Esophagus squamous epithelium (tissue), 5 donors: ENCODE results near the gene ENDOU. TPM values are rescaled to one million over a fixed set of nuclear protein-coding genes. Genes with fewer than 3 reads are reported as not detected.
A peak's percentile ranks its signal among the peaks of the same experiment; 100 is the strongest.

Source experiments
- DNase-seq: peaks from one replicate; lab custom pipeline; 2025; lab: John Stamatoyannopoulos, UW
- H3K27ac ChIP-seq, 4 donors: fragments of 200-600 bp; sonication (generic); one replicate each; pipeline ENCODE4 v1.5.1; 2016 to 2019; ENCODE audit warnings: mild to moderate bottlenecking in 1 of 4
- H3K27me3 ChIP-seq, 4 donors: fragments of 200-600 bp; sonication (generic); 1 replicate in 3 of 4; 2 replicates in 1 of 4; pipeline versions ENCODE4 v1.5.1 to v1.6.0; 2017 to 2021; ENCODE audit warnings: antibody characterized with exemption in 1 of 4
- H3K36me3 ChIP-seq, 3 donors: fragments of 200-600 bp; sonication (generic); one replicate each; pipeline ENCODE4 v1.5.1; 2016 to 2019
- H3K4me1 ChIP-seq, 3 donors: fragments of 200-600 bp; sonication (generic); one replicate each; pipeline ENCODE4 v1.5.1; 2017 to 2019
- H3K4me3 ChIP-seq, 4 donors: fragments of 200-600 bp; sonication (generic); 1 replicate in 3 of 4; 2 replicates in 1 of 4; pipeline ENCODE4 v1.5.1; 2016 to 2019; ENCODE audit warnings: mild to moderate bottlenecking in 2 of 4, moderate library complexity in 1 of 4
- H3K9me3 ChIP-seq, 3 donors: fragments of 200-600 bp; sonication (generic); one replicate each; pipeline ENCODE4 v1.5.1; 2016 to 2019
- CTCF ChIP-seq, 6 experiments: fragments of 450-650 bp in 4 of 6; fragments of 200-600 bp in 2 of 6; sonication (generic) in 2 of 6; IDR thresholded peaks; one replicate each; pipeline ENCODE4 v1.5.1; 2016 to 2019; ENCODE audit warnings: antibody characterized with exemption in 6 of 6, mild to moderate bottlenecking in 4 of 6, moderate library complexity in 4 of 6
- POLR2A ChIP-seq, 4 donors: fragments of 450-650 bp; IDR thresholded peaks; one replicate each; pipeline ENCODE4 v1.6.1; 2017; ENCODE audit warnings: antibody characterized with exemption in 4 of 4, mild to moderate bottlenecking in 4 of 4, moderate library complexity in 3 of 4
- WGBS, 2 donors: methylation state at CpG; one replicate each; pipeline ENCODE4 v1.1.5; 2018; 5-methylcytosine and 5-hydroxymethylcytosine counted together
- intact Hi-C: fragments of 100-400 bp; cut with DNase I; formaldehyde crosslinking; loops from one replicate; pipeline ENCODE4 v1.15.0; 2022
- total RNA-seq, 4 donors: library from RNA; depleted of rRNA; stranded (reverse); fragments of >200 nt; gene quantifications; one replicate each; pipeline ENCODE4 v1.1.0, GENCODE V29; 2016
- donor health status: DM: yes; HTN: yes; CAD: no.

Gene ENDOU
- total RNA-seq, 4 donors from 2014 or later: 39.8 to 112 (median 46.3) TPM

- H3K4me1 ChIP-seq: peaks cover 44 to 85% (median 52%) of the 10 kb centered on the region in 3 donors
- no peaks in the 10 kb centered on the region for H3K9me3 ChIP-seq
- peak overlapping the region; percentile 57 to 98 (median 96) for H3K4me3 ChIP-seq
- H3K36me3 ChIP-seq: no peaks in the 10 kb centered on the region
- H3K27me3 ChIP-seq: no peaks in the 10 kb centered on the region
- no peak for DNase-seq
- TF ChIP-seq CTCF (IDR thresholded peaks at IDR 0.05) (no peak), POLR2A (IDR thresholded peaks at IDR 0.05) (no peak)
- WGBS, 2 donors: 11 to 12% methylated on average over 17 of the region's 17 CpGs
- peak overlapping the region; percentile 78 to 93 (median 90) for H3K27ac ChIP-seq
- intact Hi-C loops: no loop called here
Observed at GRCh38 chr12:47772738-47773061, 47.4 kb upstream of the ENDOU start.

GRCh38 chr12:47772094-47772660, 46.9 kb upstream of the ENDOU start:
- Histone ChIP-seq H3K27me3 (no peaks in the 10 kb centered on the region), H3K4me3 (no peak overlapping the region), H3K36me3 (no peaks in the 10 kb centered on the region), H3K9me3 (no peaks in the 10 kb centered on the region), H3K4me1 (peaks cover 39 to 85% (median 49%) of the 10 kb centered on the region in 3 donors), H3K27ac (peak overlapping the region in 1 of 4 donors; percentile 92)
- no peak for TF ChIP-seq CTCF (IDR thresholded peaks at IDR 0.05)
- no peak for DNase-seq
- intact Hi-C loops: no loop called here
- 76 to 83% methylated on average over 12 to 13 of the region's 13 CpGs for WGBS, 2 donors

GRCh38 chr12:47771304-47771703, 46.0 kb upstream of the ENDOU start:
- H3K4me1 ChIP-seq: peaks cover 36 to 85% (median 48%) of the 10 kb centered on the region in 3 donors
- H3K27ac ChIP-seq: no peak overlapping the region
- no peak for DNase-seq
- intact Hi-C loops: no loop called here
- 87 to 94% methylated on average over 6 of the region's 6 CpGs for WGBS, 2 donors
- H3K4me3 ChIP-seq: no peak overlapping the region
- no peaks in the 10 kb centered on the region for H3K36me3 ChIP-seq
- TF ChIP-seq CTCF (IDR thresholded peaks at IDR 0.05) (no peak), POLR2A (IDR thresholded peaks at IDR 0.05) (no peak)
- no peaks in the 10 kb centered on the region for H3K9me3 ChIP-seq
- no peaks in the 10 kb centered on the region for H3K27me3 ChIP-seq

- Histone ChIP-seq H3K4me3 (no peak overlapping the region), H3K36me3 (no peaks in the 10 kb centered on the region), H3K9me3 (no peaks in the 10 kb centered on the region), H3K27me3 (no peaks in the 10 kb centered on the region), H3K27ac (peak overlapping the region in 2 of 4 donors; percentile 31 to 53), H3K4me1 (peaks cover 25 to 85% (median 41%) of the 10 kb centered on the region in 3 donors)
- no peak for TF ChIP-seq CTCF (IDR thresholded peaks at IDR 0.05)
- no peak for TF ChIP-seq POLR2A (IDR thresholded peaks at IDR 0.05)
- no peak for DNase-seq
- intact Hi-C loops: no loop called here
- 87 to 88% methylated on average over 3 of the region's 3 CpGs for WGBS, 2 donors
Observed at GRCh38 chr12:47770086-47770726, 44.9 kb upstream of the ENDOU start.

- no peak for TF ChIP-seq CTCF (IDR thresholded peaks at IDR 0.05)
- TF ChIP-seq POLR2A (IDR thresholded peaks at IDR 0.05): no peak
- H3K27me3 ChIP-seq: no peaks in the 10 kb centered on the region
- intact Hi-C loops: no loop called here
- no peaks in the 10 kb centered on the region for H3K36me3 ChIP-seq
- WGBS, 2 donors: 83 to 92% methylated on average over 4 of the region's 4 CpGs
- no peak overlapping the region for H3K4me3 ChIP-seq
- H3K9me3 ChIP-seq: no peaks in the 10 kb centered on the region
- H3K4me1 ChIP-seq: peaks cover 18 to 84% (median 34%) of the 10 kb centered on the region in 3 donors
- no peak overlapping the region for H3K27ac ChIP-seq
- no peak for DNase-seq
Observed at GRCh38 chr12:47769234-47770085, 44.2 kb upstream of the ENDOU start.
